Smooth muscle cell (in vitro differentiated cells): ENCODE results near the gene PTGER3. TPM values are rescaled to one million over a fixed set of nuclear protein-coding genes. Genes with fewer than 3 reads are reported as not detected.

Experiments
- DNase-seq: peaks from one replicate; lab custom pipeline; 2025; ENCODE audit not compliant: unreplicated experiment; lab: John Stamatoyannopoulos, UW
- H2AFZ ChIP-seq: fragments of 200-600 bp; sonication (generic); 2 replicates; pipeline ENCODE4 v1.6.0; 2016; ENCODE audit warnings: antibody characterized with exemption, low read depth, mild to moderate bottlenecking
- H3F3A ChIP-seq: fragments of 200-600 bp; sonication (generic); 2 replicates; pipeline ENCODE4 v1.6.0; 2017; ENCODE audit warnings: antibody characterized with exemption, low read depth
- H3K27ac ChIP-seq: fragments of 200-600 bp; sonication (generic); 2 replicates; pipeline ENCODE4 v1.5.1; 2016; ENCODE audit warnings: low read depth, mild to moderate bottlenecking
- H3K27me3 ChIP-seq: fragments of 200-600 bp; sonication (generic); 2 replicates; pipeline ENCODE4 v1.6.1; 2016; ENCODE audit warnings: low read depth, mild to moderate bottlenecking
- H3K36me3 ChIP-seq: fragments of 200-600 bp; sonication (generic); 2 replicates; pipeline ENCODE4 v1.5.1; 2016; ENCODE audit warnings: low read depth
- H3K4me1 ChIP-seq: fragments of 200-600 bp; sonication (generic); 2 replicates; pipeline ENCODE4 v1.5.1; 2016; ENCODE audit warnings: low read depth
- H3K4me2 ChIP-seq: fragments of 200-600 bp; sonication (generic); 2 replicates; pipeline ENCODE4 v1.6.0; 2016; ENCODE audit warnings: mild to moderate bottlenecking
- H3K4me3 ChIP-seq: fragments of 200-600 bp; sonication (generic); 2 replicates; pipeline ENCODE4 v1.5.1; 2016; ENCODE audit warnings: mild to moderate bottlenecking
- H3K79me2 ChIP-seq: fragments of 200-600 bp; sonication (generic); 2 replicates; pipeline ENCODE4 v1.6.0; 2016; ENCODE audit warnings: low read depth, mild to moderate bottlenecking
- H3K9ac ChIP-seq: fragments of 200-600 bp; sonication (generic); 2 replicates; pipeline ENCODE4 v1.6.0; 2016; ENCODE audit warnings: low read depth
- H3K9me3 ChIP-seq: fragments of 200-600 bp; sonication (generic); replicated peaks from 2 replicates; pipeline ENCODE4 v1.5.1; 2016; ENCODE audit warnings: low read depth
- H4K20me1 ChIP-seq: fragments of 200-600 bp; sonication (generic); 2 replicates; pipeline ENCODE4 v1.6.0; 2016; ENCODE audit warnings: low read depth
- CTCF ChIP-seq: fragments of 200-600 bp; sonication (generic); IDR thresholded peaks from 2 replicates; pipeline ENCODE4 v1.5.1; 2017; ENCODE audit warnings: borderline replicate concordance, mild to moderate bottlenecking, antibody characterized with exemption; ENCODE audit not compliant: insufficient read depth, poor library complexity, severe bottlenecking
- WGBS: methylation state at CpG from one replicate; pipeline ENCODE4 v1.1.7; 2016; ENCODE audit warnings: low lambda C conversion rate; 5-methylcytosine and 5-hydroxymethylcytosine counted together
- polyA plus RNA-seq: library from polyadenylated mRNA; unstranded; fragments of >200 nt; fragmentation: Nextera tagmentation; extraction: Ambion mirVana; gene quantifications from 2 replicates; pipeline ENCODE4 v1.2.1, GENCODE V29; 2016
- total RNA-seq: library from RNA; depleted of rRNA; stranded (reverse); fragments of >200 nt; gene quantifications from 2 replicates; pipeline ENCODE4 v1.2.3, GENCODE V29; 2014

The PTGER3 gene
- total and polyA plus RNA-seq, 2 experiments from 2014 or later, result 0.37 to 2.7 TPM

- H3F3A ChIP-seq, result no peaks in the 10 kb centered on the region
- 87% methylated on average over 6 of the region's 6 CpGs for WGBS
Observed at GRCh38 chr1:70963374-70963773, 84.2 kb downstream of the PTGER3 start.

GRCh38 chr1:70961374-70961975 lies 86.1 kb downstream of the PTGER3 start:
- no peaks in the 10 kb centered on the region for H3K9me3 ChIP-seq
- H2AFZ ChIP-seq, result no peak overlapping the region

More at GRCh38 chr1:70963374-70963773, 84.2 kb downstream of the PTGER3 start:
- H3K27ac ChIP-seq, result no peak overlapping the region
- DNase-seq, result no peak
- no peaks in the 10 kb centered on the region for H3K4me1 ChIP-seq
- H3K4me2 ChIP-seq, result no peak overlapping the region
- no peaks in the 10 kb centered on the region for H4K20me1 ChIP-seq
- H3K79me2 ChIP-seq, result no peaks in the 10 kb centered on the region
- no peak overlapping the region for H3K4me3 ChIP-seq
- H3K36me3 ChIP-seq, result no peaks in the 10 kb centered on the region
- H2AFZ ChIP-seq, result no peak overlapping the region
- TF ChIP-seq CTCF, result no peak
- H3K9ac ChIP-seq, result no peak overlapping the region
- no peaks in the 10 kb centered on the region for H3K27me3 ChIP-seq
- H3K9me3 ChIP-seq, result no peaks in the 10 kb centered on the region

GRCh38 chr1:70948396-70949017 lies 99.1 kb downstream of the PTGER3 start:
- WGBS, result 82% methylated on average over 5 of the region's 5 CpGs
- H3K9me3 ChIP-seq, result no peaks in the 10 kb centered on the region
- no peaks in the 10 kb centered on the region for H3F3A ChIP-seq
- no peak overlapping the region for H3K9ac ChIP-seq
- H4K20me1 ChIP-seq, result no peaks in the 10 kb centered on the region
- H3K4me2 ChIP-seq, result no peak overlapping the region
- TF ChIP-seq CTCF, result no peak
- no peaks in the 10 kb centered on the region for H3K27me3 ChIP-seq
- no peak overlapping the region for H3K27ac ChIP-seq
- no peak overlapping the region for H2AFZ ChIP-seq
- H3K4me3 ChIP-seq, result no peak overlapping the region
- H3K36me3 ChIP-seq, result no peaks in the 10 kb centered on the region
- H3K4me1 ChIP-seq, result no peaks in the 10 kb centered on the region
- no peaks in the 10 kb centered on the region for H3K79me2 ChIP-seq
- DNase-seq, result no peak

More at GRCh38 chr1:70961374-70961975, 86.1 kb downstream of the PTGER3 start:
- 76% methylated on average over 1 of the region's 1 CpG for WGBS
- Histone ChIP-seq H3K4me1 (no peaks in the 10 kb centered on the region), H3K4me3 (no peak overlapping the region), H4K20me1 (no peaks in the 10 kb centered on the region), H3F3A (no peaks in the 10 kb centered on the region), H3K27ac (no peak overlapping the region), H3K79me2 (no peaks in the 10 kb centered on the region), H3K36me3 (no peaks in the 10 kb centered on the region), H3K27me3 (no peaks in the 10 kb centered on the region), H3K9ac (no peak overlapping the region), H3K4me2 (no peak overlapping the region)
- DNase-seq, result no peak
- no peak for TF ChIP-seq CTCF

- H3K27me3 ChIP-seq, result no peaks in the 10 kb centered on the region
- no peak overlapping the region for H3K4me3 ChIP-seq
- no peaks in the 10 kb centered on the region for H3K36me3 ChIP-seq
- H2AFZ ChIP-seq, result no peak overlapping the region
- H3K79me2 ChIP-seq, result no peaks in the 10 kb centered on the region
- no peaks in the 10 kb centered on the region for H3K4me1 ChIP-seq
- no peak overlapping the region for H3K9ac ChIP-seq
- WGBS, result 87% methylated on average over 2 of the region's 2 CpGs
- H3K27ac ChIP-seq, result no peak overlapping the region
- no peak for TF ChIP-seq CTCF
- H3K9me3 ChIP-seq, result no peaks in the 10 kb centered on the region
- DNase-seq, result no peak
- no peak overlapping the region for H3K4me2 ChIP-seq
- no peaks in the 10 kb centered on the region for H4K20me1 ChIP-seq
- no peaks in the 10 kb centered on the region for H3F3A ChIP-seq
Observed at GRCh38 chr1:70947835-70948234, 99.8 kb downstream of the PTGER3 start.
